K562 (cell line): ENCODE results near the gene KLF18. TPM values are rescaled to one million over a fixed set of nuclear protein-coding genes. Genes with fewer than 3 reads are reported as not detected.

Source experiments
- ATAC-seq: fragments of 200-7000 bp; cut with Tn5 transposase; 3 replicates; pipeline ENCODE4 v1.9.1; 2020; ENCODE audit warnings: moderate library complexity
- BruUV-seq: library from RNA; stranded (reverse); fragments of 400-500 nt; replicated peaks from 2 replicates; lab custom pipeline; 2021; lab: Mats Ljungman, UMichigan
- CTCF ChIA-PET: fragments of 300-600 bp; formaldehyde crosslinking; extraction: SDS; loops from one replicate; lab custom pipeline; 2021; ENCODE audit warnings: low intra/inter-chr PET ratio; lab: Yijun Ruan, JAX
- POLR2A ChIA-PET: fragments of 300-600, 350-650 bp; sonication (Branson Sonifier 250); formaldehyde crosslinking; extraction: SDS; loops from one replicate; lab custom pipeline; 2021; ENCODE audit warnings: antibody characterized with exemption, inconsistent platforms; lab: Yijun Ruan, JAX
- DNase-seq, 4 experiments: peaks; one replicate each; pipeline versions ENCODE4 v3.0.0 to v3.0.0-alpha.2; 2011 to 2018; ENCODE audit warnings: low spot score in 3 of 4, mixed read lengths in 3 of 4; ENCODE audit errors: extremely low read depth in 1 of 4
- FAIRE-seq: peaks from 2 replicates; lab custom pipeline; 2011; peaks lifted over from hg19 to GRCh38; lab: Jason Lieb, UNC
- H2AFZ ChIP-seq: 2 replicates; pipeline ENCODE4 v1.6.0; 2011; ENCODE audit warnings: low read depth, low read length, control low read depth, inconsistent platforms
- H3K27ac ChIP-seq: fragments of 200-600 bp; 3 replicates; pipeline ENCODE4 v1.8.0; 2011; ENCODE audit warnings: low read depth, mild to moderate bottlenecking, control low read depth, inconsistent platforms, low read length, moderate library complexity, mixed read lengths; ENCODE audit errors: extremely low read depth
- H3K27me3 ChIP-seq, 2 experiments: fragments of 300-600 bp in 1 of 2; 2 replicates in 1 of 2; 3 replicates in 1 of 2; pipeline versions ENCODE4 v1.6.0 to v1.8.0; 2011; ENCODE audit warnings: inconsistent platforms in 2 of 2, low read length in 2 of 2, mild to moderate bottlenecking in 1 of 2, mixed read lengths in 1 of 2, moderate library complexity in 1 of 2; ENCODE audit not compliant: control insufficient read depth in 2 of 2, insufficient read depth in 2 of 2
- H3K36me3 ChIP-seq: fragments of 300-600 bp; 3 replicates; pipeline ENCODE4 v1.8.0; 2011; ENCODE audit warnings: mild to moderate bottlenecking, low read length, inconsistent platforms; ENCODE audit not compliant: control insufficient read depth, insufficient read depth
- H3K4me1 ChIP-seq, 2 experiments: fragments of 200-600 bp in 1 of 2; replicated peaks in 1 of 2; 2 replicates in 1 of 2; 3 replicates in 1 of 2; pipeline versions ENCODE4 v1.5.1 to v1.8.0; 2011; ENCODE audit warnings: inconsistent platforms in 2 of 2, low read length in 2 of 2, mild to moderate bottlenecking in 1 of 2, mixed read lengths in 1 of 2, moderate library complexity in 1 of 2; ENCODE audit not compliant: control insufficient read depth in 2 of 2, insufficient read depth in 2 of 2
- H3K4me2 ChIP-seq: 2 replicates; pipeline ENCODE4 v1.6.1; 2011; ENCODE audit warnings: low read length, control low read depth, inconsistent platforms, mixed read lengths; ENCODE audit not compliant: insufficient read depth
- H3K4me3 ChIP-seq: fragments of 200-600 bp; sonication (generic), shearing (Covaris generic); 2 replicates; pipeline ENCODE4 v1.5.1; 2016; ENCODE audit warnings: control low read depth, inconsistent platforms
- H3K79me2 ChIP-seq: fragments of 200-600 bp; 3 replicates; pipeline ENCODE4 v1.8.0; 2011; ENCODE audit warnings: low read length, inconsistent platforms; ENCODE audit not compliant: control insufficient read depth, insufficient read depth
- H3K9ac ChIP-seq, 2 experiments: 2 replicates each; pipeline versions ENCODE4 v1.6.0 to v1.6.1; 2011; ENCODE audit warnings: low read depth in 2 of 2, low read length in 2 of 2, control low read depth in 1 of 2, inconsistent platforms in 1 of 2, mild to moderate bottlenecking in 1 of 2, mixed read lengths in 1 of 2; ENCODE audit not compliant: insufficient read depth in 1 of 2
- H3K9me1 ChIP-seq: one replicate; pipeline ENCODE4 v1.6.0; 2011; ENCODE audit warnings: inconsistent platforms, mild to moderate bottlenecking, low read length, moderate library complexity; ENCODE audit not compliant: control insufficient read depth, insufficient read depth
- H3K9me3 ChIP-seq: replicated peaks from 2 replicates; pipeline ENCODE4 v1.5.1; 2011; ENCODE audit warnings: low read depth, low read length, inconsistent platforms; ENCODE audit not compliant: control insufficient read depth, insufficient read depth
- H4K20me1 ChIP-seq: replicated peaks from 2 replicates; pipeline ENCODE4 v1.6.1; 2011; ENCODE audit warnings: low read length, inconsistent platforms, mixed read lengths; ENCODE audit not compliant: control insufficient read depth, insufficient read depth
- CXXC5 ChIP-seq: fragments of 250-450 bp; sonication (Bioruptor Pico); IDR thresholded peaks from 2 replicates; pipeline ENCODE4 v1.8.0; 2022; ENCODE audit warnings: inconsistent platforms, mild to moderate bottlenecking, moderate library complexity
- EHMT2 ChIP-seq: fragments of 450-650 bp; IDR thresholded peaks from 2 replicates; pipeline ENCODE4 v1.6.1; 2018; ENCODE audit warnings: antibody characterized with exemption
- GABPB1 ChIP-seq: sonication (generic); formaldehyde crosslinking; IDR thresholded peaks from 2 replicates; pipeline ENCODE4 v1.8.0; 2022; ENCODE audit warnings: mild to moderate bottlenecking, missing genetic modification reagents
- GATA2 ChIP-seq: sonication (generic); formaldehyde crosslinking; IDR thresholded peaks from 2 replicates; pipeline ENCODE4 v1.4.0; 2020; ENCODE audit warnings: mild to moderate bottlenecking, missing genetic modification reagents
- GATAD2A ChIP-seq: fragments of 450-650 bp; IDR thresholded peaks from 2 replicates; pipeline ENCODE4 v1.6.1; 2017
- IFI16 ChIP-seq: fragments of 250-450 bp; sonication (Bioruptor Pico); IDR thresholded peaks from 2 replicates; pipeline ENCODE4 v2.1.2; 2022; ENCODE audit warnings: mild to moderate bottlenecking, inconsistent platforms
- MLLT1 ChIP-seq, 2 experiments: fragments of 450-650 bp; IDR thresholded peaks; 2 replicates each; pipeline ENCODE4 v1.6.1; 2016
- NONO ChIP-seq, 2 experiments: fragments of 200-400 bp in 1 of 2; fragments of 450-650 bp in 1 of 2; formaldehyde crosslinking in 1 of 2; IDR thresholded peaks; 2 replicates each; pipeline ENCODE4 v1.6.1; 2017; ENCODE audit warnings: low read depth in 2 of 2, mild to moderate bottlenecking in 2 of 2, moderate library complexity in 2 of 2, low read length in 1 of 2
- NR3C1 ChIP-seq: sonication (generic); formaldehyde crosslinking; IDR thresholded peaks from 2 replicates; pipeline ENCODE4 v1.8.1; 2022; ENCODE audit warnings: missing genetic modification reagents
- REST ChIP-seq, 2 experiments: fragments of 450-650 bp; formaldehyde crosslinking in 1 of 2; IDR thresholded peaks; 2 replicates each; pipeline versions ENCODE4 v1.4.0 to v1.6.1; 2014 to 2020; ENCODE audit warnings: mild to moderate bottlenecking in 2 of 2, borderline replicate concordance in 1 of 2, low read depth in 1 of 2
- ZC3H4 ChIP-seq: sonication (generic); formaldehyde crosslinking; IDR thresholded peaks from 2 replicates; pipeline ENCODE4 v1.9.0; 2021; ENCODE audit warnings: missing genetic modification reagents, borderline replicate concordance
- ZC3H8 ChIP-seq: fragments of 450-650 bp; IDR thresholded peaks from 2 replicates; pipeline ENCODE4 v1.6.1; 2017
- ZKSCAN8 ChIP-seq: fragments of 200-800 bp; sonication (Bioruptor generic); IDR thresholded peaks from 2 replicates; pipeline ENCODE4 v1.6.1; 2016; ENCODE audit warnings: missing genetic modification characterization, missing compliant biosample characterization
- ZNF77 ChIP-seq: fragments of 250-450 bp; sonication (Bioruptor Pico); IDR thresholded peaks from 2 replicates; pipeline ENCODE4 v1.5.0; 2020
- WGBS: fragments of 100-300 bp; shearing (Covaris generic); methylation state at CpG from one replicate; pipeline ENCODE4 v1.1.6; 2016; ENCODE audit warnings: low coverage, mixed read lengths; ENCODE audit not compliant: insufficient coverage; ENCODE audit errors: missing lambda C conversion rate; 5-methylcytosine and 5-hydroxymethylcytosine counted together
- in situ Hi-C: fragments of 300-500 bp; cut with MboI; formaldehyde crosslinking; loops from 4 replicates; pipeline ENCODE4 v1.15.0; 2018; ENCODE audit warnings: inconsistent platforms, mixed read lengths
- intact Hi-C: fragments of 100-400 bp; cut with micrococcal nuclease; formaldehyde crosslinking; loops from 2 replicates; pipeline ENCODE4 v1.14.2; 2022
- polyA plus RNA-seq, 8 experiments: library from polyadenylated mRNA; depleted of rRNA in 4 of 8; stranded (reverse) in 5 of 8; unstranded in 3 of 8; fragments of >200 nt; fragmentation: Nextera tagmentation in 2 of 8; fragmentation: Illumina TruSeq in 1 of 8; extraction: Ambion mirVana in 2 of 8; extraction: Trizol in 1 of 8; gene quantifications; 2 replicates each; pipeline versions ENCODE4 v1.2.1 to v1.2.3, GENCODE V29; 2011 to 2014; ENCODE audit warnings: inconsistent platforms in 1 of 8, missing spikeins in 1 of 8
- total RNA-seq, 7 experiments: library from RNA; depleted of rRNA in 6 of 7; stranded (reverse); fragments of >200 nt in 6 of 7; fragmentation: Illumina TruSeq in 2 of 7; extraction: Trizol in 2 of 7; gene quantifications; 2 replicates each; pipeline versions ENCODE4 v1.2.1 to v1.2.3, GENCODE V29; 2011 to 2021; ENCODE audit warnings: low replicate concordance in 1 of 7

Gene KLF18
- total and polyA plus RNA-seq, 9 of the 15 experiments (the other 6 are each of a cell fraction or from before 2014, with no cell fraction given): not detected

- Histone ChIP-seq H3K9me1 (no peaks in the 10 kb centered on the region), H4K20me1 (no peaks in the 10 kb centered on the region), H3K9ac (no peak overlapping the region), H3K4me3 (no peak overlapping the region), H3K79me2 (no peaks in the 10 kb centered on the region), H3K9me3 (peaks cover 8% of the 10 kb centered on the region), H3K27me3 (peaks cover 16 to 32% of the 10 kb centered on the region in 2 experiments; a peak in 4 of 5 replicates), H2AFZ (0 out of 2 replicates have a peak overlapping the region, but pooled peaks have one; percentile 2), H3K4me1 (no peaks in the 10 kb centered on the region), H3K27ac (no peak overlapping the region), H3K4me2 (no peak overlapping the region), H3K36me3 (no peaks in the 10 kb centered on the region)
- intact Hi-C loops (no loop called here), in situ Hi-C loops (no loop called here)
- ATAC-seq: peak; percentile 56; the same call in 1 of the 3 replicates
- no TSS peak for BruUV-seq
- WGBS: 10% methylated on average over 28 of the region's 28 CpGs
- FAIRE-seq: no peak
- DNase-seq: no peak
- CTCF ChIA-PET: no interaction called here
- POLR2A ChIA-PET: no interaction called here
- TF ChIP-seq IFI16 (CRISPR knock-in tag) (no peak), REST (IDR thresholded peaks at IDR 0.05; ENCODE audit: borderline replicate concordance) (no peak), REST (CRISPR knock-in tag; IDR thresholded peaks at IDR 0.05; ENCODE audit: low read depth) (no peak), EHMT2 (no peak), MLLT1 (IDR thresholded peaks at IDR 0.05) (no peak), NR3C1 (CRISPR knock-in tag) (no peak), NONO (IDR thresholded peaks at IDR 0.05; ENCODE audit: low read depth in 2 of 2, low read length in 1 of 2) (no peak), GABPB1 (no peak), CXXC5 (CRISPR knock-in tag) (no peak), ZC3H4 (CRISPR knock-in tag) (no peak), ZNF77 (CRISPR knock-in tag) (no peak), ZKSCAN8 (CRISPR knock-in tag) (no peak), GATA2 (CRISPR knock-in tag) (no peak), ZC3H8 (no peak), GATAD2A (no peak)
Measured at GRCh38 chr1:44146536-44147361, 5.3 kb upstream of the KLF18 start.
